ENCODE results near the gene TGFBR2.

The TGFBR2 gene

DNA sequence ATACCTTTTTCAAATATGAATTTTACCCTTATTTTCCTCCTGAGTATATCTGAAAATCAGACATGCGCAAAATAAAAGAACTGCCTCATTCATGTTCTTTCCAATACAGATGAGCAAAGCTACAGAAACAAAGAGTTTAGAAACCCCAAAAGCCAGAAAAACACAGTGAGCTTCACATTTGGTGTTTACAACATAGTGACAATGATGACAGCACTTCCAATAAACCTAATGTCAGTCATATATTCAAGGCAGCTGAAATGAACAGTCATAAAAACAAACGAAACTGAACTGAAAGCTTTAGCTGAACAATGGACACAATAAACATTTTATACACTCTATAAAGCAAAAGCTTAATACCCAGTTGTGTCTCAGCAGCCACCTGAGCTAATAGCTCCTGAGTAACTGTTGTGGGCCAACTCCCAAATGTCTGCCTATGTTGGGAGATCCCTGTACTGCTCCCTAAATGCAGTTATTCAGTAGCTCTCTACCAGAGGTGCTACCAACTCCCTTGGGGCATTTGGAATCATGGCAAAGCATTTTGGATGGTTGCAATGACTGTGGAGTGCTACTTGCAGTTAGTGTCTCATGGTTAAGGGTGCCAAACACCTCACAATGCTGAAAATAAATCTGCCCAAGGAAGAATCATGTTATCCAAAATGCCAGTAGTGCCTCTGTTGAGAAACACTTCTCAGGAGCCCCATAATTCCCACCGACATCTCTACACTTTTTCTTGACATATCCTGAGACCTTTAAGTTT, 131.5 kb downstream of the TGFBR2 start:
- Mint-ChIP-seq H3K4me1 (ENCODE audit: low read depth) (peaks cover 34% of the 10 kb centered on the region), H3K36me3 (ENCODE audit: low read depth) (no peaks in the 10 kb centered on the region), H3K27me3 (no peaks in the 10 kb centered on the region), H3K27ac (no peak overlapping the region), H3K9me3 (no peaks in the 10 kb centered on the region), H3K4me3 (no peak overlapping the region)
- DNase-seq, result no peak

DNA sequence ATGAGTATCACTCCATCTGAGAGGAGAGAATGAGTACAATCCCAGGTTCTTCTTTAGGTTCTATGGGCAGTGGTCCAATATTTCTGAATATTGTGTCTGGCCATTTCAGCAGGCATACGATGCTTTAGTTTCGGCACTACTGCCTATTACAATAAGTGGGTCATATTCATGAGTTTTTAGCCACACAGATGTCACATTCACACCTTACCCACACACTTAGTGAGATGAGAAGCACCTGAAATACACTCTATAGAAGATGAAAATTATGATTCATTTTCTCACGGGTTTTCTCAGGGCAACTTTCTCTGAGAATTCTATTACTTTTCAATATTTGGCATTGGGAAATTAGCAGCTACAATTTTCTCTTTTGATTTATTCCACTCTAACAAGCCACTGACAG, 132.2 kb downstream of the TGFBR2 start:
- H3K9me3 Mint-ChIP-seq, result no peaks in the 10 kb centered on the region
- H3K4me3 Mint-ChIP-seq, result no peak overlapping the region
- DNase-seq, result no peak
- no peaks in the 10 kb centered on the region for H3K27me3 Mint-ChIP-seq
- no peaks in the 10 kb centered on the region for H3K36me3 Mint-ChIP-seq (ENCODE audit: low read depth)
- H3K27ac Mint-ChIP-seq, result no peak overlapping the region
- H3K4me1 Mint-ChIP-seq (ENCODE audit: low read depth), result peaks cover 38% of the 10 kb centered on the region

GRCh38 chr3:30741889-30742288, 135.5 kb downstream of the TGFBR2 start:
- H3K9me3 Mint-ChIP-seq, result no peaks in the 10 kb centered on the region
- H3K4me1 Mint-ChIP-seq (ENCODE audit: low read depth), result peaks cover 33% of the 10 kb centered on the region
- H3K4me3 Mint-ChIP-seq, result no peak overlapping the region

DNA sequence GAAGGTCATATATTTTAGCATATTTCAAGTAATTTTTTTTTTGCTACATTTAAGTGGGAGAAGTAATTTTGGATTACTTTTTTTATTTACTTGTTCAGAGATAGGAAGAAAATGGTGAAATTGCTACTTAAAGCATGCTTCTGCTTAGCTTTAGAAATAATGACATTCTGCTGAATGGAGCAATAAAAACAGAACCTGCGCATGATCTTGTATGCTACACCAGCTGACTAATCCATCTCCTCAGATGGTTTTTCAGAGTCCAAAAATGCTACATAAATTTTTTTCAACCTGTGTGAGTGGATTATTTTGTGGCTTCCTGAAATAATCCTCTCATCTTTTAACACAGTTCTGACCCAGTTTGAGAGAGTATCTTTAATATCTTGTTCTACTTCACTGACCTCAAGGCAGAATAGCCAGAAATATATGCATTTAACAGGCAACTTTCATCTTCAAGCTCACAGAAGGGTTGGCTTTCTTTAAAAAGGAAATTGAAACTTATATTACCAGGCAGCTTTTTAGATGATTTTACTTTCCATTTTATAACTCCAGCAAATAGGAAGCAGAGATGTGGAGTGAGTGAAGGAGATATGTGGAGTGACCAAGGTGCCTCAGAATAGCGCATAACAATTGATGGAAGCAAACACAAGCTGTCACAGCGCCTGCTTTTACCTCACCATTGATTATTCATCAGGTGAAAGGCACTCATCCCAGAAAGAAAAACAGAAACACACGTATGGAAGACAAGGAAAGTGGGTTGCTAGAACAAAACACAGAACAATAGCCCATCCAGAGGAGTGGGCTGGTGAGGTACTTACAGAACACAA, 136.6 kb downstream of the TGFBR2 start:
- DNase-seq, result no peak
- peaks cover 31% of the 10 kb centered on the region for H3K4me1 Mint-ChIP-seq (ENCODE audit: low read depth)
- H3K9me3 Mint-ChIP-seq, result no peaks in the 10 kb centered on the region
- no peak overlapping the region for H3K4me3 Mint-ChIP-seq
- H3K27me3 Mint-ChIP-seq, result no peaks in the 10 kb centered on the region
- no peak overlapping the region for H3K27ac Mint-ChIP-seq
- no peaks in the 10 kb centered on the region for H3K36me3 Mint-ChIP-seq (ENCODE audit: low read depth)

More at GRCh38 chr3:30741889-30742288, 135.5 kb downstream of the TGFBR2 start:
- DNase-seq, result no peak
- Mint-ChIP-seq H3K27me3 (no peaks in the 10 kb centered on the region), H3K36me3 (ENCODE audit: low read depth) (no peaks in the 10 kb centered on the region), H3K27ac (no peak overlapping the region)

All from activated T-cell treated with anti-CD3 and anti-CD28 coated beads, Interleukin-2, amount 50 U/mL, for 24 hours (primary cell).